Stimulated activated CD8-positive, alpha-beta memory T cell treated with anti-CD3 and anti-CD28 coated beads, Interleukin-15, amount 100 ng/mL, for 24 hours (primary cell): ENCODE data around the gene AIFM1.
"Not testable (repeated sequence)": the region's sequence is repeated elsewhere in the genome, so short reads cannot be mapped to it uniquely, and the experiment has no call there.

ENCODE experiments used
- DNase-seq: peaks from one replicate; pipeline ENCODE4 v3.0.0-alpha.2; 2020; ENCODE audit warnings: low read depth

The AIFM1 gene

DNA sequence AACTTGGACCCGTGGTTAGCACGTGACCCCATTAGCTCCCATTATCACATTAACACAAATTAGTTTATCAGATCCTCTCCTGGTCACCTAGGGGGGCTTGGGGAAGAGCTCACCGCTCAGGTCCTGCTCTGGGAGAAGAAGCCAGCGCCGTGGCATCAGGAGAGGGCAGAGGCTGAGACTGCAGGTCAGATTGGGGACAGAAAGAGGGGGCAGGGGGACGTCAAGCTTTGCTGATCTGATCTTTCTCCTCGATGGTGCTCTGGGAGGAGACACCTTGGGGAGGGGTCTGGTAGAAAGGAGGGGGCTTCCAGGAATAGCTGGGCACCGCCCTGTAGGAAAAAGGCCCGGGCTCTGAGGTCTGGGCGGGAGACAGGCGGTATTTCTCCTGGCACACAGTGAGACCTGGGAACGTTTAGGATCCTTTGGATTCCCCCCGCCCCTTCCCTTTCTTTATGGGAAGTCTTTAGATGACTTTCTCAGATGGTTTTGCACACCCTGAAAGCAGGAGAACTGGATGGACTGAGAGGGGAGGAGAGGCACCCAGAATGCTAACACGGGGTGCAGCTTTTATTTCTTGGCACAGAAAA, 46.2 kb downstream of the AIFM1 start:
- DNase-seq = no peak

DNA sequence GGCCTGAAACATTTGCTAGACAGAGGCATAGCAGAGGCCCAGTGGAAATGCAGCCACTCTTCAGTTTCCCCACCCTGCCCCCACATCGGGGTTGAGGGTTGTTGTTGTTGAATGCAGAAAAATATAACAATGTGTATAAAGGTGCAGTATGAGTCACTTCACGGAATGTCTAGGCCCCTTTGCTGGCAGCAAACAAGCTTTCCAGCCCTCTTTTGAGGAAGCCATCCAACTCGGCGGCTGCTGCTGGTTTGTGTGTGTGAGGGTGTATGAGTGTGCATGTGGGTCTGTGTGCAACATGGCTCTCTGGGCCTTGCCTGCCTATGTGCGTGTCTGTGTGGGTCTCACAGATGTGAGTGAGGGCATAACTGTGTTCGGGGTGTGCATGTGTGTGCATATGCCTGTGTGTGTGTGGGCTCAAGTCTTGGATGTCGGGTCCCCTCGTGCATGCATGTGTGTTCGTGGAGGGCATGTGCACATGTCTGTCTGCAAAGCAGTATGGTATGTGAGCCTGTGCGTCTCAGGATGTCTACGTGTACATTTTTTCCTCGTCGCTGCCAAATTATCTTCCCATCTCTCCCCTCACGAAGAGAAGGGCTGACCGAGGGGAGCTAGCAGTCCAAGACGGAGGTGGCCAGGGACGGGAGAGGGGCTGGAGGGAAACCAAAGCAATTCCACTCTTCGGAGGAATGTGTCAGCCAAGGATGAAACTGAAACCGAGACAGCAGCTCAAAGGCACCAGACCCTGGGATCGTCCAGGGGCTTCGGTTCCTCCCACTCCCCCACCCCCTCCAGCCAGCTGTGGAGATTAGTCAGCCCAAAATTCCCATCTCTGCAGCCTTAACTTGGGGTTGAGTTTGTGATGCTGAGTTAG, 47.0 kb downstream of the AIFM1 start:
- no peak for DNase-seq

DNA sequence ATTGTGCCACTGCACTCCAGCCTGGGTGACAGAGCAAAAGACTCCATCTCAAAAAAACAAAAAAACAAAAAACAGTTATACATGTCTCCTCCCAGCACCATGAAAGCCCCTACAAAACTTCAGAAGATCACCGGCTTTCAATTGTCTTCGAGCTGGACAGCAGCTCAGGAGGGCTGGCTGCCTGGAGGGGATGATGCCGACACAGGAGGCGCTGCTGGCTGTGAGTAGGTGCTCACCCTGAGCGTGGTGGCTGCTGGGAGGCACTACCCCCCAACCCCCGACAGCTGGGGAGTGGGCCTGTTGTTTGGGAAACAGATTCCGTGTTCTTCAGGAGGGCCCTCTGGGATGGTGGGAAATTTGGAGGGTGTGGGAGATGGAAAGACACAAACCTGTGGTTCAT, 48.5 kb downstream of the AIFM1 start:
- DNase-seq = no peak

DNA sequence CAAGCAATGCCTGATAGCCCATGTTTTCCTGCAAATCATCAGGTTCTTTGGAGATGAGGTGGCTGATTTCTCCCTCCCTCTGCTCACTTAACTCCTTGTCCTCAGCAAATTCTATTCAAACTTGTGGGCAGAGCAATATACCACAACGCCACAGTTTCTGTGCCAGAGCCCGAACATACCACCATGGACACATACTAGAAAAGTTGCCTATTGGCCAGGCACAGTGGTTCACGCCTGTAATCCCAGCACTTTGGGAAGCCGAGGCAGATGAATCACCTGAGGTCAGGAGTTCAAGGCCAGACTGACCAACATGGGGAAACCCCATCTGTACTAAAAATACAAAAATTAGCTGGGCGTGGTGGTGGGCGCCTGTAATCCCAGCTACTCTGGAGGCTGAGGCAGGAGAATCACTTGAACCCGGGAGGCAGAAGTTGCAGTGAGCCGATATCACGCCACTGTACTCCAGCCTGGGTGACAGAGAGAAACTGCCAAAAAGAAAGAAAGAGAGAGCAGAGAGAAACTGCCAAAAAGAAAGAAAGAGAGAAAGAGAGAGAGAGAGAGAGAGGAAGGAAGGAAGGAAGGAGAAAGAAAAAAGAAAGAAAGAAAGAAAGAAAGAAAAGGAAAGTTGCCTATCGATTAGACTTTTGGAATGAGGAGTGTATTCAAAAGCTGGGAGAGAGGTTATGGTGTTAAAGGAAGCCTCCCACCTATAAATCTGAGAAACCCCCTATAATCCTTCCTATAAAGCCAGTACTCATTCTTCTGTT, 50.3 kb downstream of the AIFM1 start:
- DNase-seq = not testable (repeated sequence)

GRCh38 chrX:130114141-130114588, 51.5 kb downstream of the AIFM1 start:
- DNase-seq = no peak

DNA sequence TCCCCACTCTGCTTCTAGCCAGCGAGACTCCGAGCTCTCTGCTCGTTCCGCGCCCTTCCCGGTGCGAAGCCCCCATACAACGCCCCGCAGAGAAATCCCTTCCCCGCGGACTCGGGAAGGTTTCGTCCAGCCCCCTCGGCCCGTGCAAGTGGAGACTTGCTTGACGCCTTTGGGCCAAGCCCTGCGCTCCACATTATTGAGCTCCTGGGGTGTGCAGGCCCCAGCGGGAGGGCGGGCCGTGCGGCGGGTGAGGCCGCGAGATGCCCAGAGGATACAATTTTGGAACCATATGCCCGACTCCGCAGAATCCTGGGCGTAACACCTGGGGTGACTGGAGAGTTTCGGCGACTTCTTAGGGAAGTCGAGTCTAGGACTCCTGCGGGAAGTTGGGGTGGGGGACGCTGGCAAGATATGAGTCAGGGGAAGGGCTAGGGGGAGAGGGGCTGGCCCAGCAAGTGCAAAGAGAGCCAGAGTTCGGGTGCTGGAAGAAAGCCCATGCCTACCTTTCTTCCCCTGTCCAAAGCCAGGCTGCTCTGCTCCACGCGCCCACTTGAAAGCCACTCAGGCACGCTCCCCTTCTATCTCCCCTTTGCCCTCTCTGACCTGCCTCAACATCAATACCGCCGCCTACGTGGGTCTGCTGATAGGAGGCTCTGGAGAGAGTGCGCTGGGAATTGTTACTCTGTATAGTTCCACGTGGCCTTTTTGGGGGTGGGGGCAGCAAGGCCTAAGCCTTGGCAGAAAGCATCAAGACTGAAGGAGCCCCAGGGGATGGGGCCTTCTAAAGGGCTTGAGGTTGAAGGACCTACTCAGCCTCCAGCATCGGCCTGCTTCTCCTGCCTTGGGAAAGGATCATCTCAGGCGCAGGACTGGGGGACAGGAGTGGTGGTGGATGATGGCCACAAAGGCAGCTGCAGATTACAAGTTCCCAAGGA, 54.2 kb downstream of the AIFM1 start:
- DNase-seq = no peak

- DNase-seq = no peak
Observed at GRCh38 chrX:130110379-130111219, 55.0 kb downstream of the AIFM1 start, which contains the start of gene ELF4. Gene ELF4 (minus strand): TSS chrX:130110497. CDS start chrX:130081330, 29,167 bp downstream.

GRCh38 chrX:130109429-130110378, 55.9 kb downstream of the AIFM1 start:
- no peak for DNase-seq

DNA sequence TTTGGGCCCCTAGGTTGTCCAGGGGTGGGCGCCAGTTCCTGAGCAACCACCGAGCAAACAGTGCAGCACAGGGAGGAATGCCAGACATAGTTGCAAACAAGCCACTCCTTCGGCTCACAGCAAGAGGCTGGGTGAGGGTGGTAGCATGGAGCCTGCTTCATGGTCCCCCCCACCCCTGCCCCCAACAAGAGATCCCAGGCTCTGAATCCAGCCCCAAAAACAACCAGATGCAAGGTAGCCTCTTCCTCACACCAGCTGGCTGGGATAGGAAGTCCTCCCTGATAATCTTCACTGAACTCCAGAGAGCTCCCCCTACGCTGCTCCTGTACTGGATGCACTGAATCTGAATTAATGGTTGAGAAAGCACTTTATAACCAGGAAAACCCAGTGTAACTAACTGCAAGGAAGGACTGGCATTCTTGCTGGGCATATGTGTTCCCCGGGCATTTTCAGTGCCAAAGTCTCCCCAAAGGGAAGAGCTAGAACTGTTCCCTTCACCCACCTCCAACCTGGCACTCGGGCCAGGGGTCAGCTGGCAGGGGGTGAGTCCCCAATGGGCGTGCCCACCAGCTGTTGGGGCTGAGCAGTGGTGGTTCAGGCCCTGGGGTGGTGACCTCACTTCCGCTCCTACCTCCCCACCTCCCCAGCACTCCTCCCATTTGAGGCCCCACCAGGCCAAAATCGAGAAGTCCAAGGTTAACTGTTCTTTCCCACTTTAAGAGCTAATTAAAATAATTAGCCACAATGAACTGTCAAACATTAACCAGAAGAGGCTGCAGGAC, 56.8 kb downstream of the AIFM1 start:
- no peak for DNase-seq

GRCh38 chrX:130106071-130106470, 59.6 kb downstream of the AIFM1 start:
- no peak for DNase-seq

GRCh38 chrX:130105244-130105643, 60.4 kb downstream of the AIFM1 start:
- no peak for DNase-seq

GRCh38 chrX:130103605-130104004, 62.0 kb downstream of the AIFM1 start:
- DNase-seq = no peak

DNA sequence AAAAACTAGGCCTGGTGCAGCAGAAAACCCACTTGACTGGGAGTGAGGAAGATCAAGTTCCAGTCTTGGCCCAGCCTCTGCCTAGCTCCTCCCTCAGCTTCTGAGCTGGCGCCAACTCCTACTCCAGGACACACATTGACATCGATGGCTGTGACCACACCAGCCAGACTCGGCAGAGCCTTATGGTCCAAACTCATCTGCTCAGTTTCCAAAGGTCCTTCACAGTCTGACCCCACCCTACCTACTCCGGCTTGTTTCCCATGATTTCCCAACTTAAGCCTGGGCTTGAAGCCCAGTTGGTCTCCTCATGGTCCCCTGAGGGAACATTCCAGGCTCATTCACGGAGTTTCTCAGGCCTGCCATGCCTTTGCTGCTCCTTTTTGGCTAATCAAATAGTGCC, 65.5 kb downstream of the AIFM1 start:
- DNase-seq = no peak

GRCh38 chrX:130098210-130098552, 67.5 kb downstream of the AIFM1 start:
- no peak for DNase-seq

DNA sequence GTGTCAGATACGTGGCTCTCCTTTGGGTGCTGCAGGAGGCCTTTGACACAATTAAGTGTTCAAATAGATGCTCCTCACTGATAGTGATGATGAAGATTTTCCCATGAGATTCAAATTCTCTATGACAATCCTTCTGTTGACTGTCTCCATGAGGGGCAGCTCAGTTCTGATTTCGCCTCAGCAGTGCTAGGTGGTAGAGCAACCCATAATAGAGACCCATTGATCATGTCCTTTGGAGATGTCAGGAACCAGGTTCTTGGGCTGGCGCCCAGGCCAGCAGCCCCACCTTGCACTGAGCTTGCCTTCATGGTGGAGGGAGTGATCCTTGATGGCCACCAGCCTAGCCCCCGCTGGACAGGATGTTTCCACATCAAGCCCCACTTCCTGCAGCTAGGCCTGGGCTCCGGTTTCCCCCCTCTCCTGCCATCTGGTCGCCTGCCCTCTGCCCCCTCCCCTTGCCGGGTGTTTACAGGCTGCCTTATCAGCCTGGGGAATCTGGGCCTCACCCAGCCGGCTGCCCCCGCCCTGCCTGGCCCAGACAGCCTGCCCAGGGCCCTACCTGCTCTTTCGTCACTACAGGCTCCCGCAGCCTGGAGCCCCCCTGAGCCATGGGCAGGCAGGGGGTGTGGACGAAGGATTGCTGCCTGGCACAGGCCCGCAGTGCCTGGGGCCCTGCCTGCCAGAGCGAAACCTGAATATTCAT, 68.0 kb downstream of the AIFM1 start:
- DNase-seq = no peak

DNA sequence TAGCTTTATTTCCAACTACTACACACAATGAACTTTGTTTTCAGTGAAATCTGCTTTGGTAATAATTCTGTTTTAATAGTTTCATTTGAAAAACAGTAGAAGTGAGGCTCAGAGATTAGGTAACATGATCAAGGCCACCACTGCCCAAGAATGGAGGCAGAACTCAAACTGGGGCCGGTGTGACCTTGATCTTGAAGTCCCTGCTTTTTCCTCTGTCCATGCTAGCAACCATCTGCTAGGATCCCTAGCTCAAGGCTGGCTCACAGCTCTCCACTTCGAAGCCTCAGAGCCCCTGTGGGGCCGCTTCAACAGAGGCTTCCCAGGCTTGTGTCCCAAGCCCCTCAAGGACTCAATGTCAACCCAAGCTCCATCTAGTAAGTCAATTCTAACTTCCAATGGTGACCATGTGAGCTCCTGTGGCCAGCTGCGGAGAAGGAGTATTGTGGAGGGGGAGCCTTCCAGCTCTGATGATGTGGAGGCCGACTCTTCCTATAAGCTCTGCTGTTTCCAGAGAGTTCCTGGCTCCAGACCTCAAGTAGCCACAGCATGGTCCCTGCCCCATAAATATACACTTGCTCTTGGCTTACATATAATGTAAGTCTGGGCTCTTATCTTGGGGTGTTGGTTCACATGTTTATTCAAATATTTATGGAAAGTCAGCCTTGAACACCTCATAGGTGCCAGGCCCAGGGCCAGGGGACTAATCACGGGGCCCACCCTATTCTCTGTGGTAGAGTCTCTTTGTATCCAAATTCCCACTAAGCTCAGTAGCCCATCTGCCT, 70.2 kb downstream of the AIFM1 start:
- no peak for DNase-seq

- no peak for DNase-seq
Observed at GRCh38 chrX:130094696-130095095, 70.9 kb downstream of the AIFM1 start.
